Activated T-cell treated with anti-CD3 and anti-CD28 coated beads, Interleukin-2, amount 50 U/mL, for 48 hours (primary cell): ENCODE measurements around the gene ZACN.
"Not testable (repeated sequence)": the region's sequence is repeated elsewhere in the genome, so short reads cannot be mapped to it uniquely, and the experiment has no call there.

Experiments
- DNase-seq, 2 experiments: peaks; one replicate each; pipeline ENCODE4 v3.0.0-alpha.2; 2020

The ZACN gene

GRCh38 chr17:76078860-76079534, at the start of gene ZACN:
Gene ZACN (plus strand): TSS chr17:76079182. CDS start chr17:76079265, 83 bp downstream.
- no peak for DNase-seq

GRCh38 chr17:76032073-76032779, 46.8 kb upstream of the ZACN start:
- no peak for DNase-seq

DNA sequence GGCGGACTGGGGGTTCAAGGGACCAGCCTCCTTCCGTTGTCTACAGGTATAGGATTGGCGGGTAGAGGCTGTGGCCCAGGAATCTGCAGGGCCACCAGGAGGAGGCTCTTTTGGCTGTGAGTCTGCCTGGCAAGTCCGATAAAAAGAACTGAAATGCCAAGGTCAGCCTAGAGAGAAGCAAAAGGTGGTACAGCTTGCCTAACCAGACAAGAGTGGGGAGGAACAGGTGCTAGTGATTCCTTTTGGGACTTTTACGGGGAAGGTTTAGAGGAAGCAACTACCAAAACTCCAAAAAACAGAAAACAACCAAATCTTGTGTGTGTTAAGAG, 46.2 kb upstream of the ZACN start:
- no peak for DNase-seq

DNA sequence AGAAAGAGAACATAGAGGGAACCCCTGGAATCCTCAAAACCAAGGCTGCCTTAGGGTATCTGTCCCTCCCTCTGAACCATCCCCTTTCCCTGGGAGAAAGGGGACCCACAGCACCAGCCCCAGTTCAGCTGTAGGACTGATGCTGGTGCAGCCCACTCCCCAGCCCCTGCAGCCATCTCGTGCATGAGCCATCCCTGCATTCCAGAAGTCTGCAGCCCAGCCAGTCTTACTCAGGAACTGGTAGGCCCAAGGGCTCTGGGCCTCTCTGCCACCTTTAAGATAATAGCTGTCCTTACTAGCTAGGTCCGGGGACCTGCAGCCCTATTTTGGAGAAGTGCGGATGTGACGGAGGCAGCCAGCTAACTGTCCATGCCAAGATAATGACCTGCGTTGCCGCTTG, 45.8 kb upstream of the ZACN start:
- DNase-seq: no peak

DNA sequence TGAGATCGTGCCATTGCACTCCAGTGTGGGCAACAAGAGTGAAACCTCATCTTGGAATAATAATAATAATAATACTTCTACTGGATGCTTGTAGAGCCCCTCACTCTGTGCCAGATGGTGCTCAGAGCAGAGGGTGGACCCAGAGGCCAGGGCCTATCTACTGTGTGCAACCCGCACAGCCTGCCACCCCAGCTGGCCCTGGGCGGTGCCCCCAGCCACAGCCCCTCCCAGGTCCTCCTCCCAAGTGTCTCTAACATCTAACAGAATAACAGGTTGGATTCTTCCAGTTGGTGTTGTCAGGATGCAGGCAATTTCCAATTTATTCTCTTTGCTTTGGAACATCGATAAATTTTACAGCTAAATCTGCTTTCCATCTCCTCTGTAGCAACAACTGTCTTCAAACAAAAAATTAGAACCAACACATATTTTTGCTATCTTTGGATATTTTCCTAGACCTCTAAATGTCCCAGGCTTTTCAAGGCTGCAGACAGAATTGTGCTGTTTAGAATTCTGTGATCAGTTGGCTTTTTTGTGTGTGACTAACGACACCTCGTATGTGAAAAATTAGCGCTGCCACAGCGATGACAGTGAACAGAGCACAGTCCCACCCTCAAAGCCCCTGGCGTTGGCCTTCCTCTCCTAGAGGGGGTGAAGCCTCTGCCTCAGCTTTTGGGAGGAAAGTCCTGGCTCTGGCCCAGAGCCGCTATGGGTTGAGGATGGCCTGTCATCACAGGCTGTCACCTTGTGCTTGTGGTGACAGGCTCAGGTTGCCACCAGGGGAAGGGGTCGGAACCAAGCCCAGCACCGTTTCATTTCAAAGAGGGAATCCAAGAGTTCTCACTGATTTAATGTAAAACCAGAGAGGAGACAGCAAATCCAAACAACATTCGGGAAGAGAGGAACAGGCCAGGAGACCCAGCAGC, 44.3 kb upstream of the ZACN start:
- DNase-seq: no peak

DNA sequence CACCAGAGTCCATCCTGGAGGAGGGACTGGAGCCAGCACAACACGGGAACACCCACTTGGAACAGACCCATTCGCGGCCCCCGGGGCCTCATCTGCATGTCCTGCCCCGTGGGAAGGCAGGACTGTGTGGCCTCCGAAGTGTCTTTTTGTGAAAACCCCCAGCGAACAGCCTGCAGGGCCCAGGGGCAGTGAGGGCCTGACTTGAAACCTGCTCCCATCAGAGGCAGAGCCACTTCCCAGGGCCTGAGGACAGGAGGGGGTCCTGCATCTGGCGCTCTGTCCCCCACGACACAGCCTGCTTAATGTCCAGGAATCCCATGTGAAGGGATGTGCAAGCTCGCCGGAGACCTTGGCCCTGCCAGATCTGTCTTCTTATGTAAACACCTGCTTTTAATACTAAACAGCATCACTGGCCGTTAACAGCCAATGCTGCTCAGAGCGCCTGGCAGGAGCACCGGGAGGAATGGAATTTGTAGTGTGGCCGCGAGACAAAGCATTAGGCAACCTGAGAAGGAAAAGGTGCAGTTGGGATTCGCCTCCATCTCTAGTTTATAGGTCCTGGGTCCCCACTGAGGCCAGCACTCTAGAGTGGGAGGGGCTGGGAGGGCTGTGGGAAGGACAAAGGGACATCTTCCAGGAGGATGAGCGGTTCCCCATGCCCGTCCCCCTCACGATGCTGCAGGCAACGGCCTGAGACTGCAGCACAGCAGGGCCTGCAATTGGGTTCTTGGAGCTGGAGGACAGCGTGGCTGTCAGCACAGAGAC, 42.3 kb upstream of the ZACN start:
- DNase-seq: no peak

DNA sequence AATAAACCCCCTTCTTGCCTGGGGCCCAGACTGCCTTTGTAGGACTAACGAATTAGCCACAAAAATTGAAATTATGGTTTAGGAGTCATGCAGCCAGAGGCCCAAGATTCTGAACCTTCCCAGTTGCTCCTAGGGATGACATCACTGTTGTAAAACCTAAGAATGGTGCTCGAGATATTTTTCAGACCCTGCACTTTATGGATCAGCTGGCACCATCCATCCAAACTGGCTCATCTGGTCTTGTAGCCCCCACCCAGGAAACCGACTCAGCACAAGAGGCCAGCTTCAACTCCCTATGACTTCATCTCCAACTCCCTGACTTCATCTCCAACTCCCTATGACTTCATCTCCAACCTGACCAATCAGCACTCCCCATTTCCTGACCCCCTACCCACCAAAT, 40.9 kb upstream of the ZACN start:
- DNase-seq: no peak

- no peak for DNase-seq
Measured at GRCh38 chr17:76039121-76039520, 39.9 kb upstream of the ZACN start.

DNA sequence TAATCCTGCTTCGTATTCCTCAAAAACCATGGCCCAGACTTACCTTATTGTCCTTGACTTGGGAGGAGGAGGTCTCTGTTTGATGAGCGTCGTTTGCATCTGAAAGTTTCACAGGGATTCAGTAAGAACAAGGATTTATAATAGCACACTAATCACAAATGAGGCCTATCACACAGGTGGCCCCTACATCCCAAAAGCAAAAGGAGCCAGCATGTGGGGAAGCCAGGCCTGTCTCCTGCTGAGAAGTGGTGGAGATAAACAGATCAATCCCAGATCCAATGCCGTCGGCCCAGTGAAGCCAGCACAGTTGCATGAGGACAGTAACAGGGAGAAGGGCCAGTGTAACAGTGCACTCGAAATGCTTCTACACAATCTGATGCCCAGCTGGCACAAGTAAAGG, 38.6 kb upstream of the ZACN start:
- no peak for DNase-seq

DNA sequence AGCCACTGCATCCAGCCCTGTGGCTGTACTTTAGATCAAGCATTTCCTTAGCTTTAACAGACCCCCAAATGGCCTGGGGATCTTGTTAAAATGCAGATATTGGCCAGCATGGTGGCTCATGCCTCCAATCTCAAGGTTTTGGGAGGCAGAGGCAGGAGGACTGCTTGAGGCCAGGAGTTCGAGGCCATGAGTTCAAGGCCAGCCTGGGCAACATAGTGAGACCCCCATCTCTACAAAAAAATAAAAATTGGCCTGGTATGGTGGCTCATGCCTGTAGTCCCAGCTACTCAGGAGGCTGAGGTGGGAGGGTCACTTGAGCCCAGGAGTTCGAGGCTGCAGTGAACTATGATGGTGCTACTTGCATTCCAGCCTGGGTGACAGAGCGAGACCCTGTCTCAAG, 36.1 kb upstream of the ZACN start:
- not testable (repeated sequence) for DNase-seq

- not testable (repeated sequence) for DNase-seq
Measured at GRCh38 chr17:76044475-76045007, 34.4 kb upstream of the ZACN start.

- DNase-seq: no peak
Measured at GRCh38 chr17:76046064-76046463, 32.9 kb upstream of the ZACN start.

DNA sequence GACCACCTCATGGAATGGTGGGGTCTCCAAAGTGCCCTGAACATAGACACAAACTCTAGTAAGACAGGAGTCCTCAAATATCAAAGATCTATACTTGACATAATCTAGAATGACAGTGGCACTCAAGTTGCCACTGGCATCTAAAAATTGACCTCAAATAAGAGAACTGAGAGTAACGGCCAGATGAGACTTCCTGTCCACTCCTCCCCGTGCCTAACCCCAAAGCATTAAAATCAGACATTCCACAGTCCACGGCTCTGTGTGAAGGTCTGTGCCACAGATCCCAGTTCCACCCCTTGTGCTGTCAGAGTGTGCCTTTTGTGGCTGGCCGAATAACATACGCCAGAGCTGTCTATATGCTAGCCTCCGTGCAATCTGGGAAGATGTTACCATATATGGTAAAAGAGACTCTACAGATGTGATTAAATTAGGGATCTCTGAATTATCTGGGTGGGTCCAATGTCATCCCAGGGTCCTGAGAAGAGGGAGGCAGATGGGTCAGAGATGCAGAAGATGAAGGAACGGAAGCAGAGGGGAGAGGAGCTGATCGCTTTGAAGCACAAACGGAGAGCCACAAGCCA, 30.9 kb upstream of the ZACN start:
- no peak for DNase-seq

- no peak for DNase-seq
Measured at GRCh38 chr17:76048711-76049110, 30.3 kb upstream of the ZACN start.

GRCh38 chr17:76049239-76049638, 29.7 kb upstream of the ZACN start:
- no peak for DNase-seq

- DNase-seq: no peak
Measured at GRCh38 chr17:76049836-76050537, 29.0 kb upstream of the ZACN start.

DNA sequence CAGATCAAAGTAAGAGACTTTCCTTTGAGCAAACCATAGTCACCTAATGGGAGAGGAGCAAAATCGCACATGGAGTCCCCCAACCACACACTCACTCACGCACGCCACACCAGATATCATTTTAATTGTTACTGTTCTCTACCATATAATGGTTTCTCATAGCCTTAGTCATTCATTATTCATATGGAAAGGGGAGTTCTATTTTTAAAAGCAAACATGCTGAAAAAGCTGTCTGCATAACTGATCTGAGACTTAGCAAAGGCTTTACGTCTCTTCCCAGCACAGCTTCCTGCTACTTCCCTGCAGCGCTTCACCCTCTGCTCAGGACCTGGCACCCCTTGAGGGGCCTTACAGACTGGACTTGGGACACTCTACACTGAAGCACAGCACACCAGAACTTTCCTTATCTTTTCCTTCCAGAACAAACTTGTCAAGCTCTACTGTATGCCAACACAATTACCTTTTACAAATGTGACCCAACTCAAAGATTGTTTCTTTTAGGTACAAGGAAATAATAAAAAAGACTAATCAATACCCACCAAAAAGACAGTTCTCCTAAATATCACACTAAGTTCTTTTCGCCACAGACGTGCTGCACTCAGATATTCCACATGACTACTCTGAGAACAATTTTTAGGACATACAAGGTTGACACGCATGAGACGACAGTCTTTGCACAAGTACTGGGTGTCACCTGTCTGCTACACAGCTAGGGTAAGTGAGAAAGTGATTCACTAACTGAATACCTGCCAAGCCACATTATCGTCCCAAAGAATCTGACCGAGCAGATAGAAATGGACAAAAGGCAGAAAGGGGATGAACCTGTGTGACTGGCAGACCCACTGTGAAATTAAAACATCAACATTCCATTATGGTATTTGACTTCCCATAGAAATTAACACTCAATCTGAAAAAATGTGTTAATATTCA, 28.2 kb upstream of the ZACN start:
- no peak for DNase-seq

DNA sequence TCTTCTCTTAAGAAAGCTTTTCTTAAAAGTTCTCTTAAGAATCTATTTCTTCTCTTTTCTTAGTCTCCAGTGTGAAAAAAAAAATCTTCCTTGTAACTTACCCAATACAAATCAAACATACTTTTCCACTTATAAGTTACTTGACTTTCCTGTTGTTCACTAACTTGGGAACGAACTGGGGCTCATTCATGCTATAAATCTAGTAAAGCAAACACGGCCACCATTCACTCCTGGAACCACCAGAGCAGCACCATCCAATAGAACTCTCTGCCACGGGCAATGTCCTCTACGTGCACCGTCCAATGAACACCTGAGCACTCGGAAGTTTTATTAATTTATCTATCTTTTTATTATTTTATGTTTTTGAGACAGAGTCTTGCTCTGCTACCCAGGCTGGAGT, 27.4 kb upstream of the ZACN start:
- DNase-seq: no peak

DNA sequence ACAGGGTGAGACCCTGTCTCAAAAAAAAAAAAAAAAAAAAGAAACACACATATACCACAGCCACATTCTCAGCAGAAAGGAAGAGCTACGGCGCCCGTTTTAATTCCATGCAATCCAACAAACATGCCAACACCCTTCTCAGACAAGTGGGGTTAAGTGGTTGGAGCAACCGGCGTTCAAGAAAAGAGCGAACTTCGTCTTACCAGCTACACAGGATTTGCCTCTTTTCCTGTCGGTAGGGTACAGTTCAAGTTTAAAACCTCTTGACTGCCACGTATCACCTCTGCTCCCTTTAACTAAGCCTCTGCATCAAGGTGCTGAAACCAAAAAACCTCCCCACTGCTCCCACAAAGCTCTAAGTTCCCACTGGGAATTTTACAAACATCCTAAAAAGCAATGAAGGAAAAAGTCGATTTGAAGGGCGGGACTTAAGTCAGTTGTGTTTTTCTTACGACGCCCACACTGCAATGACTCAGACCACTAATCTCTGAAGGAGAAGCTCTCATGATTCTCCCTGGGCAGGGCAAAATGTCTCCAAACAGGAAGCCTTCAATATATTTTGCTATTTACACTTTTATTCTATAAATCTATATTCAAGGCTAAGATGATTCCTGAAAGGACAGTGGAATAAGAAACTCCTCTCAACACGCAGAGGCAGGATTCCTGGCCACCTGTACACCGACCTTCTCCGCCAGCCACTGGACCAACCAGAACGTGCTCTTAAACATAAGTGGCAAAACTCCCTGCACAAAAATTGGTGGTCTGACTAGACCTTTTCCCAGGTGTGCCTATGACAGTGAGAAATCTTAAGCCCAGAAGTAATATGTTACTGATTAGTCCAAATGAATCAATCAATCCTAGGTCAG, 25.5 kb upstream of the ZACN start:
- DNase-seq: peak in 1 of 2 experiments; percentile 44

DNA sequence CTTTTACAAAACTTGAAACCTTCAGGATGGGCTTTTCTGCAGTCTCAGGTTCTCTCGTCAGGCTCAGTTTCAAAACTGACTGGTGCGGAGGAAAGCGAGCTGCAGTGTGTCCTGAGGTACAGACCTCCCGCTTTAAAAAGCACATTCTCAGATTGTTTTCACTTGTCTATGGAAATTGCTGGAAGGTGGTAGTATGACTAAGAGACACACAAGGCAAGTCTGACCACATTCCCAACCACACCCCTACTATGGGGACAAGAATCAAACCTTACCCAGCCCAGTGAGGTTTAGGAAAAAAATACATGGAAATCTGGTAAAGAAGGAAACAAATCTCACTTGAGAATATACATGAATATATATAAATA, 24.9 kb upstream of the ZACN start:
- no peak for DNase-seq
